K562 (cell line): ENCODE results near the gene FITM1. TPM values are rescaled to one million over a fixed set of nuclear protein-coding genes. Genes with fewer than 3 reads are reported as not detected.

ENCODE experiments used
- ATF1 ChIP-seq, 2 experiments: fragments of 450-650 bp in 1 of 2; IDR thresholded peaks; 2 replicates each; pipeline ENCODE4 v1.6.1; 2016; ENCODE audit warnings: missing compliant biosample characterization in 1 of 2, missing genetic modification characterization in 1 of 2
- E2F3 ChIP-seq: fragments of 250-450 bp; sonication (Bioruptor Pico); IDR thresholded peaks from 2 replicates; pipeline ENCODE4 v1.4.0; 2020; ENCODE audit warnings: mild to moderate bottlenecking
- HDAC1 ChIP-seq, 2 experiments: fragments of 450-650 bp; IDR thresholded peaks; 2 replicates each; pipeline ENCODE4 v1.6.1; 2016 to 2017; ENCODE audit warnings: inconsistent platforms in 1 of 2, mild to moderate bottlenecking in 1 of 2, moderate library complexity in 1 of 2
- KDM5B ChIP-seq: fragments of 200-600 bp; sonication (generic); IDR thresholded peaks from 2 replicates; pipeline ENCODE4 v1.6.1; 2012; ENCODE audit warnings: low read depth, mild to moderate bottlenecking, moderate library complexity, low read length, control low read depth, inconsistent platforms; ENCODE audit not compliant: insufficient replicate concordance
- MEF2D ChIP-seq: conservative IDR thresholded peaks from 2 replicates; pipeline ENCODE4 v1.6.1; 2016; ENCODE audit warnings: low read depth, missing genetic modification characterization, missing compliant biosample characterization
- MEIS2 ChIP-seq: fragments of 450-650 bp; IDR thresholded peaks from 2 replicates; pipeline ENCODE4 v1.6.1; 2014; ENCODE audit warnings: mild to moderate bottlenecking; ENCODE audit not compliant: partially characterized antibody
- NBN ChIP-seq: fragments of 450-650 bp; IDR thresholded peaks from 2 replicates; pipeline ENCODE4 v1.6.1; 2016; ENCODE audit warnings: low read depth, mild to moderate bottlenecking
- NFYB ChIP-seq: IDR thresholded peaks from 2 replicates; pipeline ENCODE4 v1.6.1; 2011; ENCODE audit warnings: mild to moderate bottlenecking, moderate library complexity; ENCODE audit not compliant: insufficient read length; ENCODE audit errors: extremely low read depth
- PKNOX1 ChIP-seq: fragments of 450-650 bp; IDR thresholded peaks from 2 replicates; pipeline ENCODE4 v1.6.1; 2016
- SIRT6 ChIP-seq: IDR thresholded peaks from one replicate; pipeline ENCODE4 v1.6.1; 2012; ENCODE audit warnings: low read depth, mild to moderate bottlenecking, control low read depth, inconsistent platforms, low read length, moderate library complexity
- SMAD4 ChIP-seq: fragments of 250-450 bp; sonication (Bioruptor Pico); conservative IDR thresholded peaks from 2 replicates; pipeline ENCODE4 v1.8.0; 2021; ENCODE audit warnings: inconsistent platforms, mild to moderate bottlenecking, moderate library complexity
- TCFL5 ChIP-seq: fragments of 250-450 bp; sonication (Bioruptor Pico); conservative IDR thresholded peaks from 2 replicates; pipeline ENCODE4 v1.6.1; 2021; ENCODE audit warnings: mild to moderate bottlenecking, moderate library complexity, matching md5 sums
- YY1 ChIP-seq, 3 experiments: IDR thresholded peaks; 2 replicates each; pipeline ENCODE4 v1.6.1; 2011; ENCODE audit warnings: low read length in 2 of 3, mild to moderate bottlenecking in 2 of 3, moderate library complexity in 2 of 3, borderline replicate concordance in 1 of 3, control low read depth in 1 of 3, low read depth in 1 of 3; ENCODE audit not compliant: insufficient read depth in 3 of 3, insufficient replicate concordance in 2 of 3, control insufficient read depth in 1 of 3, insufficient read length in 1 of 3; ENCODE audit errors: extremely low read depth in 1 of 3
- ZBTB7A ChIP-seq: IDR thresholded peaks from 2 replicates; pipeline ENCODE4 v1.6.1; 2011; ENCODE audit warnings: low read depth, mild to moderate bottlenecking, low read length, moderate library complexity, borderline replicate concordance; ENCODE audit not compliant: control insufficient read depth
- ZNF175 ChIP-seq: fragments of 200-800 bp; sonication (Bioruptor generic); IDR thresholded peaks from 2 replicates; pipeline ENCODE4 v1.6.1; 2016; ENCODE audit warnings: low read depth, mild to moderate bottlenecking, missing genetic modification characterization, missing compliant biosample characterization
- polyA plus RNA-seq, 8 experiments: library from polyadenylated mRNA; depleted of rRNA in 4 of 8; stranded (reverse) in 5 of 8; unstranded in 3 of 8; fragments of >200 nt; fragmentation: Nextera tagmentation in 2 of 8; fragmentation: Illumina TruSeq in 1 of 8; extraction: Ambion mirVana in 2 of 8; extraction: Trizol in 1 of 8; gene quantifications; 2 replicates each; pipeline versions ENCODE4 v1.2.1 to v1.2.3, GENCODE V29; 2011 to 2014; ENCODE audit warnings: inconsistent platforms in 1 of 8, missing spikeins in 1 of 8
- total RNA-seq, 7 experiments: library from RNA; depleted of rRNA in 6 of 7; stranded (reverse); fragments of >200 nt in 6 of 7; fragmentation: Illumina TruSeq in 2 of 7; extraction: Trizol in 2 of 7; gene quantifications; 2 replicates each; pipeline versions ENCODE4 v1.2.1 to v1.2.3, GENCODE V29; 2011 to 2021; ENCODE audit warnings: low replicate concordance in 1 of 7
- TF ChIP-seq, protein P1 (sequence below): sonication (generic); formaldehyde crosslinking; IDR thresholded peaks from 2 replicates; pipeline ENCODE4 v1.8.0; 2022; ENCODE audit warnings: mild to moderate bottlenecking, missing genetic modification reagents
- TF ChIP-seq, protein P2 (sequence below): sonication (generic); formaldehyde crosslinking; IDR thresholded peaks from 2 replicates; pipeline ENCODE4 v1.8.0; 2022; ENCODE audit warnings: missing genetic modification reagents, mild to moderate bottlenecking, moderate library complexity, borderline replicate concordance

The FITM1 gene
- total and polyA plus RNA-seq, 9 of the 15 experiments (the other 6 are each of a cell fraction or from before 2014, with no cell fraction given): 0.09 to 0.20 TPM; not detected in 7

DNA sequence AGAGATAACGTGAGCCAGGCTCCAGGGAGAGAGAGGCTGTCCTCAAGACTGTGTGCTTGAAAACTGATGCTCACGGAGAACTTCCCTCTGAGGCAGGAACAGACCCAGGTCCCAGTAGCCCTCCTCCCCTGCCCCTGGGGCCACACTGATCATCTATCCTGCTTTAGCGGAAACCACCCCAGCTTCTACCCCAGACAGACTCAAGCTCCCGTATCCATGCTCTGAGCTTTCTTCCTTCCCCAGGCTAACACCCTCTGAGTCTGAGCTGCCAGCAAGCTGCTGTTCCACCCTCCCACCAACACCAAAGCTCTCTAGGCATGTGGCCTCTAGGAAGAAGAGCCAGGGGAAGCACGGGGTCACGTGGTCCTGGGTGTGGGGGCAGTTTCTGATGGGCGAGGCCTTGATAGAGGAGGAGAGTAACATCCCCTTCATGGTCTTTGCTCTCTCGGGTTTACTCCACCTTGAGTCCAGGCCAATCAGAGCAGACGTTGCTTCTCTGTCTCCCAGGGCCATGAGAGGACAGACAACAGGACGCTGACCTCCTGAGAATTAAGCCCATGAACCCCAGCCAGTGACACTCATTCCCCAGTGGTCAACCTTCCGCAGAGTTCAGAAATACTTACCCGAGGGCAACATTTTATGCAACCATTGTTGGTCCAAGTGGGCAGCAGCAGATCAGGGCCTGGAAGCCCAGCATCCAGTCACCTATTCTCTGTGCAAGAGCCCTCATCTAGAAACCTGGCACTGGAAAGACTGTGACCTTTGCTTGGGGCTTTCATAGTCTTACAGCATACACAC is 35.0 kb upstream of the FITM1 start (continued):
- TF ChIP-seq ATF1 (CRISPR knock-in tag; IDR thresholded peaks at IDR 0.05) (no peak), ATF1 (tag; IDR thresholded peaks at IDR 0.05) (no peak), MEF2D (tag) (no peak), MEIS2 (no peak), ZBTB7A (peak; percentile 43; the same call in 1 of the 2 replicates), NFYB (peak; percentile 40), YY1 (IDR thresholded peaks at IDR 0.05; ENCODE audit: borderline replicate concordance in 1 of 3, control insufficient read depth in 1 of 3, extremely low read depth in 1 of 3, insufficient read depth in 3 of 3, insufficient read length in 1 of 3, insufficient replicate concordance in 2 of 3, low read depth in 1 of 3, low read length in 2 of 3) (peak in 1 of 3 experiments; percentile 7), NBN (0 out of 2 replicates have a peak, but pooled peaks have one; percentile 42), TCFL5 (CRISPR knock-in tag) (no peak), PKNOX1 (peak; percentile 20; the same call in 1 of the 2 replicates), E2F3 (0 out of 2 replicates have a peak, but pooled peaks have one; percentile 40), SIRT6 (no peak), SMAD4 (CRISPR knock-in tag) (no peak; the same call in 1 of the 2 replicates), ZNF175 (no peak), KDM5B (peak; percentile 83), HDAC1 (IDR thresholded peaks at IDR 0.05) (peak in 1 of 2 experiments; percentile 63; a peak in 1 of 4 replicates)
- TF ChIP-seq, protein P1, sequence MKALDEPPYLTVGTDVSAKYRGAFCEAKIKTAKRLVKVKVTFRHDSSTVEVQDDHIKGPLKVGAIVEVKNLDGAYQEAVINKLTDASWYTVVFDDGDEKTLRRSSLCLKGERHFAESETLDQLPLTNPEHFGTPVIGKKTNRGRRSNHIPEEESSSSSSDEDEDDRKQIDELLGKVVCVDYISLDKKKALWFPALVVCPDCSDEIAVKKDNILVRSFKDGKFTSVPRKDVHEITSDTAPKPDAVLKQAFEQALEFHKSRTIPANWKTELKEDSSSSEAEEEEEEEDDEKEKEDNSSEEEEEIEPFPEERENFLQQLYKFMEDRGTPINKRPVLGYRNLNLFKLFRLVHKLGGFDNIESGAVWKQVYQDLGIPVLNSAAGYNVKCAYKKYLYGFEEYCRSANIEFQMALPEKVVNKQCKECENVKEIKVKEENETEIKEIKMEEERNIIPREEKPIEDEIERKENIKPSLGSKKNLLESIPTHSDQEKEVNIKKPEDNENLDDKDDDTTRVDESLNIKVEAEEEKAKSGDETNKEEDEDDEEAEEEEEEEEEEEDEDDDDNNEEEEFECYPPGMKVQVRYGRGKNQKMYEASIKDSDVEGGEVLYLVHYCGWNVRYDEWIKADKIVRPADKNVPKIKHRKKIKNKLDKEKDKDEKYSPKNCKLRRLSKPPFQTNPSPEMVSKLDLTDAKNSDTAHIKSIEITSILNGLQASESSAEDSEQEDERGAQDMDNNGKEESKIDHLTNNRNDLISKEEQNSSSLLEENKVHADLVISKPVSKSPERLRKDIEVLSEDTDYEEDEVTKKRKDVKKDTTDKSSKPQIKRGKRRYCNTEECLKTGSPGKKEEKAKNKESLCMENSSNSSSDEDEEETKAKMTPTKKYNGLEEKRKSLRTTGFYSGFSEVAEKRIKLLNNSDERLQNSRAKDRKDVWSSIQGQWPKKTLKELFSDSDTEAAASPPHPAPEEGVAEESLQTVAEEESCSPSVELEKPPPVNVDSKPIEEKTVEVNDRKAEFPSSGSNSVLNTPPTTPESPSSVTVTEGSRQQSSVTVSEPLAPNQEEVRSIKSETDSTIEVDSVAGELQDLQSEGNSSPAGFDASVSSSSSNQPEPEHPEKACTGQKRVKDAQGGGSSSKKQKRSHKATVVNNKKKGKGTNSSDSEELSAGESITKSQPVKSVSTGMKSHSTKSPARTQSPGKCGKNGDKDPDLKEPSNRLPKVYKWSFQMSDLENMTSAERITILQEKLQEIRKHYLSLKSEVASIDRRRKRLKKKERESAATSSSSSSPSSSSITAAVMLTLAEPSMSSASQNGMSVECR: peak; percentile 53; the same call in 1 of the 2 replicates
- TF ChIP-seq, protein P2, sequence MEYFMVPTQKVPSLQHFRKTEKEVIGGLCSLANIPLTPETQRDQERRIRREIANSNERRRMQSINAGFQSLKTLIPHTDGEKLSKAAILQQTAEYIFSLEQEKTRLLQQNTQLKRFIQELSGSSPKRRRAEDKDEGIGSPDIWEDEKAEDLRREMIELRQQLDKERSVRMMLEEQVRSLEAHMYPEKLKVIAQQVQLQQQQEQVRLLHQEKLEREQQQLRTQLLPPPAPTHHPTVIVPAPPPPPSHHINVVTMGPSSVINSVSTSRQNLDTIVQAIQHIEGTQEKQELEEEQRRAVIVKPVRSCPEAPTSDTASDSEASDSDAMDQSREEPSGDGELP (CRISPR knock-in tag): peak; percentile 22; the same call in 1 of the 2 replicates
